NCI-H2107 treated with DMSO at 0.1 percent for 48 hours (cell line): Measurements from ENCODE around the gene EPB41.
"Not testable (repeated sequence)": the region's sequence is repeated elsewhere in the genome, so short reads cannot be mapped to it uniquely, and the experiment has no call there.

Experiments
- DNase-seq: peaks from one replicate; lab custom pipeline; 2025; ENCODE audit not compliant: unreplicated experiment; lab: John Stamatoyannopoulos, UW

Gene EPB41

GRCh38 chr1:29094433-29094832 lies 180.1 kb downstream of the EPB41 start:
- DNase-seq: no peak

GRCh38 chr1:29094954-29095353 lies 180.6 kb downstream of the EPB41 start:
- DNase-seq: no peak

- DNase-seq: peak; percentile 96
Observed at GRCh38 chr1:29096231-29096886, 182.0 kb downstream of the EPB41 start.

- no peak for DNase-seq
Observed at GRCh38 chr1:29099286-29099685, 184.9 kb downstream of the EPB41 start.

- no peak for DNase-seq
Observed at GRCh38 chr1:29100487-29100886, 186.1 kb downstream of the EPB41 start.

- DNase-seq: no peak
Observed at GRCh38 chr1:29105822-29106221, 191.5 kb downstream of the EPB41 start.

- DNase-seq: not testable (repeated sequence)
Observed at GRCh38 chr1:29108041-29108440, 193.7 kb downstream of the EPB41 start.

- DNase-seq: no peak
Observed at GRCh38 chr1:29112705-29113412, 198.5 kb downstream of the EPB41 start.

GRCh38 chr1:29113413-29114117 lies 199.2 kb downstream of the EPB41 start:
- DNase-seq: no peak

GRCh38 chr1:29114654-29115053 lies 200.3 kb downstream of the EPB41 start:
- no peak for DNase-seq

GRCh38 chr1:29117381-29117780 lies 203.0 kb downstream of the EPB41 start:
- no peak for DNase-seq

GRCh38 chr1:29119121-29119929 lies 205.0 kb downstream of the EPB41 start:
- DNase-seq: no peak

- DNase-seq: no peak
Observed at GRCh38 chr1:29120367-29120766, 206.0 kb downstream of the EPB41 start.

GRCh38 chr1:29120947-29121485 lies 206.6 kb downstream of the EPB41 start:
- peak; percentile 29 for DNase-seq

- no peak for DNase-seq
Observed at GRCh38 chr1:29121516-29121935, 207.2 kb downstream of the EPB41 start.

GRCh38 chr1:29121936-29122681 lies 207.7 kb downstream of the EPB41 start:
- no peak for DNase-seq

- no peak for DNase-seq
Observed at GRCh38 chr1:29122682-29123052, 208.3 kb downstream of the EPB41 start.

- DNase-seq: no peak
Observed at GRCh38 chr1:29123053-29123886, 208.9 kb downstream of the EPB41 start.

GRCh38 chr1:29123887-29124365 lies 209.6 kb downstream of the EPB41 start, which contains the start of gene TMEM200B:
Gene TMEM200B (minus strand): TSS chr1:29123903. CDS start chr1:29121828, 2,075 bp downstream.
- no peak for DNase-seq
